A673 (cell line): ENCODE results near the gene GALK1. TPM values are rescaled to one million over a fixed set of nuclear protein-coding genes. Genes with fewer than 3 reads are reported as not detected.

ENCODE experiments used
- BruUV-seq: library from RNA; stranded (reverse); fragments of 400-500 nt; replicated peaks from 2 replicates; lab custom pipeline; 2021; lab: Mats Ljungman, UMichigan
- CTCF ChIA-PET: fragments of 300-600 bp; sonication (Branson Sonifier 250); formaldehyde crosslinking; loops from one replicate; lab custom pipeline; 2022; ENCODE audit warnings: antibody characterized with exemption; lab: Charles Lee
- POLR2A ChIA-PET: fragments of 300-600 bp; sonication (Branson Sonifier 250); formaldehyde crosslinking; loops from one replicate; lab custom pipeline; 2022; ENCODE audit warnings: antibody characterized with exemption; ENCODE audit not compliant: low non-redundant PET; lab: Charles Lee
- DNase-seq: peaks from one replicate; pipeline ENCODE4 v3.0.0-alpha.2; 2015; ENCODE audit warnings: low spot score
- H3K27ac ChIP-seq: fragments of 200-600 bp; sonication (generic); 2 replicates; pipeline ENCODE4 v1.5.1; 2016; ENCODE audit warnings: mixed run types, low read depth, mild to moderate bottlenecking, mixed read lengths, antibody characterized with exemption, low read length; ENCODE audit not compliant: poor library complexity, severe bottlenecking
- H3K27me3 ChIP-seq: fragments of 200-600 bp; sonication (generic); replicated peaks from 2 replicates; pipeline ENCODE4 v1.6.1; 2017; ENCODE audit warnings: mixed run types, low read depth, mild to moderate bottlenecking, mixed read lengths, antibody characterized with exemption, low read length; ENCODE audit not compliant: insufficient read depth, poor library complexity
- H3K36me3 ChIP-seq: fragments of 200-600 bp; sonication (generic); 2 replicates; pipeline ENCODE4 v1.6.1; 2016; ENCODE audit warnings: mixed run types, mild to moderate bottlenecking, mixed read lengths, antibody characterized with exemption, low read length; ENCODE audit not compliant: insufficient read depth, poor library complexity, severe bottlenecking
- H3K4me1 ChIP-seq: fragments of 200-600 bp; sonication (generic); 2 replicates; pipeline ENCODE4 v1.6.1; 2017; ENCODE audit warnings: mixed run types, mild to moderate bottlenecking, mixed read lengths, antibody characterized with exemption, low read length; ENCODE audit not compliant: insufficient read depth, poor library complexity, severe bottlenecking
- H3K4me3 ChIP-seq: fragments of 200-600 bp; sonication (generic); 2 replicates; pipeline ENCODE4 v1.5.1; 2016; ENCODE audit warnings: low read depth, mixed run types, mild to moderate bottlenecking, mixed read lengths, low read length; ENCODE audit not compliant: poor library complexity, severe bottlenecking
- H3K9me3 ChIP-seq: fragments of 200-600 bp; sonication (generic); 2 replicates; pipeline ENCODE4 v1.6.1; 2016; ENCODE audit warnings: mixed run types, low read depth, mild to moderate bottlenecking, mixed read lengths, antibody characterized with exemption, low read length; ENCODE audit not compliant: poor library complexity, severe bottlenecking
- CTCF ChIP-seq: fragments of 300-800, 200-600 bp; sonication (generic); conservative IDR thresholded peaks from 2 replicates; pipeline ENCODE4 v1.5.1; 2017; ENCODE audit warnings: low read depth, mild to moderate bottlenecking, antibody characterized with exemption, low read length, moderate library complexity, mixed read lengths
- EZH2 ChIP-seq: fragments of 200-600 bp; sonication (generic); IDR thresholded peaks from 2 replicates; pipeline ENCODE4 v1.6.1; 2017; ENCODE audit warnings: borderline replicate concordance, low read depth, mild to moderate bottlenecking, mixed read lengths, antibody characterized with exemption, low read length; ENCODE audit not compliant: poor library complexity, severe bottlenecking
- intact Hi-C: fragments of 100-400 bp; cut with micrococcal nuclease; formaldehyde crosslinking; loops from one replicate; pipeline ENCODE4 v1.10.0; 2022; ENCODE audit not compliant: unreplicated experiment
- total RNA-seq: library from RNA; stranded (reverse); gene quantifications from 2 replicates; pipeline ENCODE4 v1.2.3, GENCODE V29; 2021

Gene GALK1
- total RNA-seq, 1 experiment from 2014 or later, result 18.3 TPM

- H3K4me1 ChIP-seq, result peaks cover 5% of the 10 kb centered on the region
- TF ChIP-seq CTCF (no peak), EZH2 (no peak)
- no peak overlapping the region for H3K4me3 ChIP-seq
- CTCF ChIA-PET, result interaction anchor here (0.6 kb wide), 1 partner anchor 567 kb away, joined by 3 read pairs; no protein-coding TSS in a partner anchor
- H3K27ac ChIP-seq, result no peak overlapping the region
- no peak for DNase-seq
- POLR2A ChIA-PET, result no interaction called here
- H3K27me3 ChIP-seq, result no peaks in the 10 kb centered on the region
- H3K9me3 ChIP-seq, result no peaks in the 10 kb centered on the region
- no peaks in the 10 kb centered on the region for H3K36me3 ChIP-seq
- no TSS peak for BruUV-seq
- intact Hi-C loops, result no loop called here
Observed at GRCh38 chr17:75755990-75756389, 9.0 kb downstream of the GALK1 start.

GRCh38 chr17:75755205-75755901 is 9.6 kb downstream of the GALK1 start:
- TF ChIP-seq EZH2, result no peak
- no peak for TF ChIP-seq CTCF
- Histone ChIP-seq H3K27me3 (no peaks in the 10 kb centered on the region), H3K4me3 (no peak overlapping the region), H3K9me3 (no peaks in the 10 kb centered on the region), H3K4me1 (peaks cover 5% of the 10 kb centered on the region), H3K36me3 (no peaks in the 10 kb centered on the region), H3K27ac (no peak overlapping the region)
- POLR2A ChIA-PET, result no interaction called here
- intact Hi-C loops, result no loop called here
- no TSS peak for BruUV-seq
- CTCF ChIA-PET, result interaction anchor here (0.6 kb wide), 1 partner anchor 566 kb away, joined by 3 read pairs; no protein-coding TSS in a partner anchor
- no peak for DNase-seq

GRCh38 chr17:75754378-75755204 is 10.4 kb downstream of the GALK1 start:
- no peak for DNase-seq
- Histone ChIP-seq H3K4me3 (no peak overlapping the region), H3K36me3 (no peaks in the 10 kb centered on the region), H3K9me3 (no peaks in the 10 kb centered on the region), H3K27me3 (no peaks in the 10 kb centered on the region), H3K4me1 (peaks cover 5% of the 10 kb centered on the region), H3K27ac (peak overlapping the region; percentile 70)
- ChIA-PET CTCF (interaction anchor here (0.5 to 1.6 kb wide), 3 partner anchors 10 to 375 kb away, joined by 3 to 10 read pairs (median 6); partner anchors contain the start of gene GALK1), POLR2A (no interaction called here)
- BruUV-seq, result no TSS peak
- intact Hi-C loops, result no loop called here
- TF ChIP-seq EZH2, result no peak
- no peak for TF ChIP-seq CTCF
